GM12892 (cell line): ENCODE data around the gene FBP1.
A peak's percentile ranks its signal among the peaks of the same experiment; 100 is the strongest.
"Not testable (repeated sequence)": the region's sequence is repeated elsewhere in the genome, so short reads cannot be mapped to it uniquely, and the experiment has no call there.

Source experiments
- DNase-seq: peaks from one replicate; pipeline ENCODE4 v3.0.0; 2011; ENCODE audit not compliant: insufficient read length
- FAIRE-seq: peaks from 2 replicates; lab custom pipeline; 2011; peaks lifted over from hg19 to GRCh38; lab: Jason Lieb, UNC
- POLR2A ChIP-seq: IDR thresholded peaks from 2 replicates; pipeline ENCODE4 v1.6.1; 2011; ENCODE audit warnings: low read depth, low read length, control low read depth
- POLR2AphosphoS5 ChIP-seq: IDR thresholded peaks from 2 replicates; pipeline ENCODE4 v1.6.1; 2011; ENCODE audit warnings: low read depth, low read length, control low read depth
- TAF1 ChIP-seq: IDR thresholded peaks from 2 replicates; pipeline ENCODE4 v1.6.1; 2011; ENCODE audit warnings: low read depth, mild to moderate bottlenecking, control low read depth, low read length, borderline replicate concordance

The FBP1 gene

GRCh38 chr9:94603259-94604160 lies 35.8 kb downstream of the FBP1 start:
- TF ChIP-seq POLR2AphosphoS5 (no peak), TAF1 (no peak), POLR2A (no peak)
- FAIRE-seq, result peak; percentile 53
- DNase-seq, result peak; percentile 69

- DNase-seq (no peak), FAIRE-seq (no peak)
- TF ChIP-seq POLR2A (no peak), TAF1 (no peak), POLR2AphosphoS5 (no peak)
Observed at GRCh38 chr9:94602666-94603065, 36.7 kb downstream of the FBP1 start.

- TF ChIP-seq POLR2A, result no peak
- no peak for TF ChIP-seq POLR2AphosphoS5
- no peak for TF ChIP-seq TAF1
- FAIRE-seq (no peak), DNase-seq (no peak)
Observed at GRCh38 chr9:94600715-94601114, 38.6 kb downstream of the FBP1 start.

- DNase-seq (no peak), FAIRE-seq (no peak)
- TF ChIP-seq POLR2AphosphoS5 (no peak), TAF1 (no peak), POLR2A (no peak)
Observed at GRCh38 chr9:94600258-94600657, 39.1 kb downstream of the FBP1 start.

- TF ChIP-seq TAF1 (no peak), POLR2AphosphoS5 (no peak), POLR2A (no peak)
- no peak for FAIRE-seq
Observed at GRCh38 chr9:94599102-94599501, 40.2 kb downstream of the FBP1 start.

GRCh38 chr9:94593459-94594345 lies 45.6 kb downstream of the FBP1 start, which contains the start of gene FBP2:
FBP2 (minus strand) TSS chr9:94593824; CDS start chr9:94593726, 98 bp downstream.
- DNase-seq (no peak), FAIRE-seq (no peak)
- TF ChIP-seq TAF1 (no peak), POLR2AphosphoS5 (no peak), POLR2A (no peak)

More at GRCh38 chr9:94599102-94599501, 40.2 kb downstream of the FBP1 start:
- DNase-seq, result no peak

- FAIRE-seq, DNase-seq: not testable (repeated sequence)
Observed at GRCh38 chr9:94592683-94593082, 46.6 kb downstream of the FBP1 start.

GRCh38 chr9:94591876-94592275 lies 47.4 kb downstream of the FBP1 start:
- DNase-seq (no peak), FAIRE-seq (no peak)
- TF ChIP-seq POLR2AphosphoS5, result no peak
- no peak for TF ChIP-seq POLR2A
- no peak for TF ChIP-seq TAF1

- FAIRE-seq, DNase-seq: not testable (repeated sequence)
Observed at GRCh38 chr9:94591046-94591545, 48.2 kb downstream of the FBP1 start.

GRCh38 chr9:94588681-94589080 lies 50.6 kb downstream of the FBP1 start:
- TF ChIP-seq TAF1 (no peak), POLR2AphosphoS5 (no peak), POLR2A (no peak)
- no peak for DNase-seq
- no peak for FAIRE-seq

- no peak for FAIRE-seq
- TF ChIP-seq TAF1 (no peak), POLR2AphosphoS5 (no peak), POLR2A (no peak)
- DNase-seq, result no peak
Observed at GRCh38 chr9:94586814-94587213, 52.5 kb downstream of the FBP1 start.
